NCI-H1092 (cell line): ENCODE measurements around the gene PPIL1.

Experiments
- DNase-seq: peaks from one replicate; lab custom pipeline; 2025; lab: John Stamatoyannopoulos, UW

Gene PPIL1

DNA sequence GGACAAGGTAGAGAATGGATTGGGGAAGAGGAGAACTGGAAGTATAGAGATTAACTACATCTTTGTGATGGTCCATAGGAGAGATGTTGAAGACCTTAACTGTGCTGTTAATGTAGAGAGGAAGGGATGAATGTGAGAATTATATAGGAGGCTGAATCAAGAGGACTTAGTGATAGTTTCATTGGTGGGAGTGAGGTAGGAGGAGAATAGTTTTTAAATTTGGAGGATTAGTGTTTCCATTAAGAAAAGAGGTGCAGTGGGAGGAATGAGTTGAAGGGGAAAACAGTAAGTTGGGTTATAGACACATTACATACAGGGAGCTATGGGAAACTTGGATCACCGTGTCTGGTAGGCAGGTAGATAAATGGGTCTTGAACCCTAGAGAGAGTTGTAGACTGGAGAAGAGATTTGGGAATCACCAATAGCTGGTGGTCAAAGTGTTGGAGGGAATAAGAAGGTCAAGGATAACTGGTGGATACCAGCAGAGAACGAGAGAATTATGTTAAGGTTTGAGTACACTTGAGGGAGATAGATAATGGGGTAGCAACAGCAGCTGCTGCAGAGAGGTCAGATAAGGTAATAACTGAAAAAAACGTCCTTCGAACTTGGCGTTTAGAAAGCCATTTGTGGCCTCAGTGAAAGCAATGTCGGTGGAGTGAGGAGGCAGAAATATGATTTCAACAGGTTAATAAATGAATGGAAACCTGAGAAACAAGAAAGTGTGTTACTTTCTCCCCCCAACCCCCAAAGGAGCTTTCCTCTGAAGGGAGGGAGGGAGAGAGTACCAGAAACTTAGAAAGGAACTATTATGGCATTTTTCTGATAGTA, 14.3 kb upstream of the PPIL1 start:
- DNase-seq, result no peak

GRCh38 chr6:36888115-36888643, 13.6 kb upstream of the PPIL1 start:
- no peak for DNase-seq

GRCh38 chr6:36886950-36887618, 12.5 kb upstream of the PPIL1 start:
- no peak for DNase-seq

GRCh38 chr6:36885461-36886401, 11.1 kb upstream of the PPIL1 start, which contains the start of gene C6orf89:
C6orf89 (plus strand) TSS chr6:36885952; CDS start chr6:36899445, 13,493 bp downstream.
- peak; percentile 96 for DNase-seq

DNA sequence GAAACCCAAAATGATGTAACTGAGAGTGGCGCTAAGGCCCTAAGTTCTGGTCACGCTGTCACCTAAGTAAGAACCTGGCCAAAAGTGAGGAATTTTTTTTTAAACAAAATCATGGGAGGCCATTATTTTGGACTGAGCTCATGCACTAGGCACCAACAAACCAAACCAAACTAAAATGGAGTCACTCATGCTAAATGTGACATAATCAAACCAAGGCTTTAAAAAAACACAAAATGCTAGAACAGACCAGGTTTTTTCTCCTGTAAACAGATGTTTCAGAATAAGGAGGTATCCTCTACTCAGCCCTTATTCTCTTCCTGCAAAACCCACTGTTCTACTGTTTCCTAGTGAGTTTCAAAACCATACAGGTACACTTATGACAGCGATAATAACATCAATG, 10.0 kb upstream of the PPIL1 start:
- DNase-seq, result no peak

- DNase-seq, result no peak
Observed at GRCh38 chr6:36875250-36875633, 639 bp upstream of the PPIL1 start.

DNA sequence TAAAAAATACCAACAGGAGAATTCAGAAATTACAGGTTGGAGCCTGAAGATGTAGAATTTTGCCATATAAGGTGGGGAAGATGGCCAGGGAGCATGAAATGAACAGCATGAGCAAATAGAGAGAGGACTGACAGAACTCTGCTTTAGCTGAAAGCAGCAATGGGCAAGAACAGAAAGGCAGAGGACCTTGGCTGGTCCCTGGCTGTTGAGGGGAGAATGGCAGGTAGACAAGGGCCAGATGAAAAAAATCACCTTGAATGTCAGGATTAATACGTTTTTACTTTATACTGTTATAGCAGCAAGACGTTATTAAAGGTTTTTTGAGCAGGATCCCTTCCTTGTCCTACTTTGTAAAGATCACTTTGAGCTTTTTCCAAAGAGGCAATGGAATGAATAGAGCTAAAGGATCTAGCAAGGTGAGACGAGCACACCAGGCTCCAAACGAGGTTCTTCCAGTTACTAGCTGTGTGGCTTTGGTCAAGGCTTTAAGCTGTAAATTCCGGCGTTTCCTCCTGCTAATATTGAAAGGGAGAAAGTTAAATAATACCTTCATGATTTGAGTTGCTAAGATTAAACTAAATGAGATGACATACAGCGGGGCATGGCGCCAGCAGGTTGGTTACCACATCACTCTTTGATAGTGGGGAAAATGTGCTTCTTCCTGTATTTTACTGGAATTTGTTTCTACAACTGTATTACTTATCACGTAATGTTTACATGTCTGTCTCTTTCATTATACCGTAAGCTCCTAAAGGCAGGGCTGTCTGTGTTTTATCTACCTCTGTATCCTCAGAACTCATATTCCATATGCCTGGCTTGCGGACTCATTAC, 776 bp downstream of the PPIL1 start:
- DNase-seq, result no peak

DNA sequence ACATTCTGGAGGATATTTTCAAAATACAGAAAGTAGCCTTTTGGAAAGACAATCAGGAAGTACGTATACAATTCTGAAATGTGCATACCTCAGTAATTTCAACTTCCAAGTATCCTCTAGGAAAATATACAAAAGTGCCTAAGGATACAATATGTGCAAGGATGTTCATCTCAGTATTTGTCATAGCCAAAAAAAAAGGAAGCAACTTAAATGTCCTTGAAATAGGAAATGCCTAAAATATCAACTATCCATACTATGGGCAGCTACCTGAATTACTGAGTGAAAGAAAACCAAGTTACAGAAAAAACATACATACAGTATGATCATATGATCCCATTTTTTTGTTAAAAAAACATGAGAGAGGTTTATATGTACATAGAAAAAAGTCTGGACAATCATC, 1.5 kb downstream of the PPIL1 start:
- no peak for DNase-seq

GRCh38 chr6:36871686-36872085, 2.9 kb downstream of the PPIL1 start:
- DNase-seq, result no peak

GRCh38 chr6:36867471-36868224, 7.0 kb downstream of the PPIL1 start:
- DNase-seq, result no peak

DNA sequence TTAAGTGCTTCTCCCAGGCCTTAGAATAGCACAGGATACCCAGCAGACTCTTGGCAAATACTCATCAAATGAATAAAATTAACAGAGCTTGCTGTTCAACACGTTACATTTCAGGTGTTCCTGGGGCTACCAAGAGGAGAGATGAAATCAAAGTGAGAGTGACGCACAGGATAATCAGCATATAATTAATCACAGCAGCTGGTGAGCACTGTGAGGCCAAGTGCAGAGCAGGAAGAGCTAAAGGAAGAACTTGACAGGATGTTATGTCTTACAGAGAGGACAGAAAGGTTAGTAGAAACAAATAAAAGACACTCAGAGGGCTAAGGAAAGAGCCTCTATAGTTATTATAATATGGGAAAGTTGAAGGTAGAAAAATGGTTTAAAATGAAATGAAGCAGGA, 8.8 kb downstream of the PPIL1 start:
- DNase-seq, result no peak

DNA sequence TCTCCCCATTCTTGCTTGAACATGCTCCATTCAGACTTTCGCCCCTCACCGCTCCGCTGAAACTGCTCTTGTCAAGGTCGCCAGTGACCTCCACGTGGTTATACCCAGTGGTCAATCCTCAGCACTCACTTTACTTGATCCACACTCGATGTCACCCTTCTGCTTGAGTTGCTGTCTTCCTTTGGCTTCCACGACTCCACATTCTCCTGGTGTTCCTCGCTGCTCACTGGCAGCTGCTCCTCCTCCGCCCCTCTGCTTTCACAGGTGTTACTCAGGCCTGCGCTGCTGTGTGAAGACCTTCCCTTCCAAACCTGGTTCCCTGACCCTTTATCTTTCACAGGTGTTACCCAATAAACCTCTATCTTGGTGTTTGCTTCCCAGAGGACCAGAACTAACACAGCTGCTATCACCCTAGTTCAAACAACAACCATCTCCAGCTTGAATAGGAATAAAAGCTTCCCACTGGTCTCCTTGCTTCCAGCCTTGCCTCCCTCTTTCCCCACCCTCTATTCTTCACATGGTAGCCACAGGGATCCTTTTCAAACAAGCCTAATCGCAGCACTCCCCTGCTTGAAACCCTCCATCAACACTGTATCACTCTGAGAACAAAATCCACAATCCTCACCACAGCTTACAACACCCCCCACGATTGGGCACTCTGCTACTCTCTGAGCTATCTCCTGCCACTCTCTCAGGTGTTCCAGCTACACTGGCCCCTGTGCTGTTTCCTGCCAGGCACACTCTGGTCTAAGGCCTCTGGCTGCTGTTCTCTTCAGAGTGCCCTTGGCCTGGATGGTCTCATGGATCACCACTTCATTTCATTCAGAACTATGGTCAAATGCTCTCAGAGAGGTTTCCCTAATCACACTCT, 10.7 kb downstream of the PPIL1 start:
- DNase-seq, result no peak

GRCh38 chr6:36862848-36863382, 11.7 kb downstream of the PPIL1 start:
- no peak for DNase-seq

DNA sequence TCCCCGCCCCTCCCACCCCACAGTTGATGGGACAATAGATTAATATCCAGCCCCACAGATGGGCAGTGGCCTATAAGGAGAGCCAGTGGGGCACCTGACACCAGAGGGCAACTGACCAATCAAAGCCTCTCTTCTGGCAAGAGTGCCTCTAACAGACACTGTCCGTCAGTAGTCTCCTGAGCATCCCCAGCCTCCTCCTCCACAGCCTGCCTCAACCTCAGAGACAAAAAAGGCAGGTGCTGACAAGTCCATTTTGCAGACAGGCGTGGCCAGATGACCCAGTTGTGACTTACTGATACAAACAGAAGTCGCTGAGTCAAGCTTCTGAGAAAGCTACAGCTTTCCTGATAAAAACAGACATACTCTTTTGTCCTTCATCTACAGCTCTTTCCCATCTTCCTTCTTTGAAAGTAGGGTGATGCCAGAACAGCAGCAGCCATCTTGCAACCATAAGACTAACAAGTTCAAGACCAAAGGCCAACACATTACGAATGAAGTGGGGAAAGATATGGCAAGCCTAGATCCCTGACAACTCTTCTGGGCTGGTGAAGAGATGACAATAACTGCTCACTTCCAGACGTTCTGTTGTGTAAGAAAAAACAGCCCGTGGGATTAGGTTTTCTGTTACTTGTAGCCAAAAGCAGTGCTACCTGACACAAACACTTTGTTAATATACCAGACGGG, 12.3 kb downstream of the PPIL1 start:
- no peak for DNase-seq

GRCh38 chr6:36860126-36860525, 14.5 kb downstream of the PPIL1 start:
- DNase-seq, result no peak

DNA sequence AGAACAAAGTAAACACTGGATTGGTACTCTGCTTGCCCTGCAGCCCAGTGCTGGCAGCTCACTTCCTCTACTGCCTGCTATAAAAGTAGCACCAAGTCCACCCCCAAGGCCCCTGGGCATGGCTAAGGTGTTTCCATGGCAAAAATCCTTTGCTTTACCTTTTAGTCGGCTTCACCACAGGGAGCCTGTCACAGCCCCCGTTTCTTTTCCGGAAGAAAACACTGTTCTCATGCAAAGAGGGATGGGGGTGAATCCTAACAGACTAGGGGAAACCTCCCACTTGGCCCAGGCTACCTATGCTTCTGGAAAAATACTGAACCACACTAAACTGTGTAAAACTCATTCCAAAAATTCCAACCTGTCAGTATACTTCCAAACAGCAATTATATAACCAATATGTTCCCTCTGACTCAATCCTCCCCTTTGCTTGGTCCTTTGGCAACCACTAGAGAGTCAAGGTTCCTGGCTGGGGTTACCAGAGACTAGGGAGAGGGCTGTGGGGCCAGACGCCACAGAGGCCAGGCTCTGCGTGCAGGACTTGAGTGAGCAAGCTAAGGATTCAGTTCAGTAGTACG, 16.1 kb downstream of the PPIL1 start:
- no peak for DNase-seq

DNA sequence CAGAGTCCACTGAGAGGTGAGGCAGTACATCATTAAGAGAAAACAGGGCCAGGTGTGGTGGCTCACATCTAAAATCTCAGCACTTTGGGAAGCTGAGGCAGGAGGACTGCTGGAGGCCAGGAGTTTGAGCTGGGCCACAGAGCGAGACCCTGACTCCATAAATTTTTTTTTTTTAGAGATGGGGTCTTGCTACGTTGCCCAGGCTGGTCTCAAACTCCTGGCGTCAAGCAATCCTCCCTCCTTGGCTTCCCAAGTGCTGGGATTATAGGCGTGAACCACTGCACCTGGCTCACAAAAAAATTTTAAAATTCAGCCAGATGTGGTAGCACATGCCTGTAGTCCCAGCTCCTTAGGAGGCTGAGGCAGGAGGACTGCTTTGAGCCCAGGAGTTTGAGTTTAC, 17.3 kb downstream of the PPIL1 start:
- DNase-seq, result no peak

- DNase-seq, result no peak
Observed at GRCh38 chr6:36856277-36856676, 18.3 kb downstream of the PPIL1 start.
